ENCODE data around the gene PITX2.

PITX2 gene

DNA sequence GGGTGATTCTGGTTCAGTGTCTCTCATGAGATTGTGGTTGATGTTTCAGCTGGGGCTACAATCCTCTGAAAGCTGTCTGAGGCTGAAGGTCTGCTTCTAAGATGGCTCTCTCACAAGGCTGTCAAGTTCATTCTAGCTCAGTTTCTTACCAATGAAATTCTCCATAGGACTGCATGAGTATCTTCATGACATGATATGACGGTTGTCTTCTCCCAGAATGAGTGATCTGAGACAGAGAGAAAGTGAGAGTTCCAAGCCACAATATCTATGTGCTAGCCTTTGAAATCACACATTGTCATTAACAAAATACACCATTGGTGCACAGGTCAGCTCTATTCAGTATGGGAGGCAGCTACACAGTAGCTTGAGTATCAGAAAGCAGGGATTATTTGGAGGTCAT lies 27.3 kb downstream of the PITX2 start:
- Histone ChIP-seq H3K79me2 (ENCODE audit: insufficient read depth, low read length) (no peaks in the 10 kb centered on the region), H3K4me1 (ENCODE audit: insufficient read depth, low read length, severe bottlenecking) (no peaks in the 10 kb centered on the region), H3K4me2 (ENCODE audit: low read length) (no peak overlapping the region)

DNA sequence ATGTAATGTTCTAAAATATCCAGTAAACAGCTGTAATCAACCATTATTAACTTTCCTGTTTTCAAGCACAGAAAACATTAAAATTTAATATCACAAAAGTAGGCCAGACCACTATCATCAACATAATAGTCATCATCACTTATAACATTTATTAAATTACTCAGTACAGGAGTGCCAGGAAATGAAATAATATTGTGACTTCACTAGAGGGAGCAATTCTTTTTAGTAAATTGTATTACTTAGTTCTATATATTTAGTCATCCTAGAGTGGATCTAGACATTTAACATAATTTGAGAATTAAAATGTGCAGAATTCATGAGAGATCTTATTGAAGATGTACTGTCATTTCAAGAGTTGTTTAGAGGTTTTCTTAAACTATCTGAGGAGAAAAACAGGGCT lies 33.6 kb downstream of the PITX2 start:
- TF ChIP-seq, protein P1, sequence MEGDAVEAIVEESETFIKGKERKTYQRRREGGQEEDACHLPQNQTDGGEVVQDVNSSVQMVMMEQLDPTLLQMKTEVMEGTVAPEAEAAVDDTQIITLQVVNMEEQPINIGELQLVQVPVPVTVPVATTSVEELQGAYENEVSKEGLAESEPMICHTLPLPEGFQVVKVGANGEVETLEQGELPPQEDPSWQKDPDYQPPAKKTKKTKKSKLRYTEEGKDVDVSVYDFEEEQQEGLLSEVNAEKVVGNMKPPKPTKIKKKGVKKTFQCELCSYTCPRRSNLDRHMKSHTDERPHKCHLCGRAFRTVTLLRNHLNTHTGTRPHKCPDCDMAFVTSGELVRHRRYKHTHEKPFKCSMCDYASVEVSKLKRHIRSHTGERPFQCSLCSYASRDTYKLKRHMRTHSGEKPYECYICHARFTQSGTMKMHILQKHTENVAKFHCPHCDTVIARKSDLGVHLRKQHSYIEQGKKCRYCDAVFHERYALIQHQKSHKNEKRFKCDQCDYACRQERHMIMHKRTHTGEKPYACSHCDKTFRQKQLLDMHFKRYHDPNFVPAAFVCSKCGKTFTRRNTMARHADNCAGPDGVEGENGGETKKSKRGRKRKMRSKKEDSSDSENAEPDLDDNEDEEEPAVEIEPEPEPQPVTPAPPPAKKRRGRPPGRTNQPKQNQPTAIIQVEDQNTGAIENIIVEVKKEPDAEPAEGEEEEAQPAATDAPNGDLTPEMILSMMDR (IDR thresholded peaks at IDR 0.05; ENCODE audit: low read length): peak; percentile 36
- TF ChIP-seq EZH2 (IDR thresholded peaks at IDR 0.05; ENCODE audit: borderline replicate concordance, low read length): no peak
- no peak overlapping the region for H3K4me3 ChIP-seq (ENCODE audit: low read depth, low read length, poor library complexity, severe bottlenecking)
- no peaks in the 10 kb centered on the region for H3F3A ChIP-seq (ENCODE audit: insufficient read depth, low read length)
- H4K20me1 ChIP-seq (ENCODE audit: insufficient read depth, low read length): no peaks in the 10 kb centered on the region
- no peak overlapping the region for H3K4me2 ChIP-seq (ENCODE audit: low read length)
- no peaks in the 10 kb centered on the region for H3K9me3 ChIP-seq (ENCODE audit: low read length)
- H3K9me2 ChIP-seq (ENCODE audit: low read depth, low read length): no peaks in the 10 kb centered on the region
- no peaks in the 10 kb centered on the region for H3K4me1 ChIP-seq (ENCODE audit: insufficient read depth, low read length, severe bottlenecking)
- H3K36me3 ChIP-seq (ENCODE audit: insufficient read depth, low read length): no peaks in the 10 kb centered on the region
- H2AFZ ChIP-seq (ENCODE audit: low read length): no peak overlapping the region
- no peak overlapping the region for H3K9ac ChIP-seq (ENCODE audit: low read length)
- H3K27me3 ChIP-seq (ENCODE audit: insufficient read depth, low read length): no peaks in the 10 kb centered on the region
- no peaks in the 10 kb centered on the region for H3K79me2 ChIP-seq (ENCODE audit: insufficient read depth, low read length)
- no peak overlapping the region for H3K27ac ChIP-seq (ENCODE audit: low read depth, low read length, poor library complexity, severe bottlenecking)

More for the DNA sequence above, 27.3 kb downstream of the PITX2 start:
- H3K9ac ChIP-seq (ENCODE audit: low read length): no peak overlapping the region
- no peaks in the 10 kb centered on the region for H3K36me3 ChIP-seq (ENCODE audit: insufficient read depth, low read length)
- H3K9me2 ChIP-seq (ENCODE audit: low read depth, low read length): no peaks in the 10 kb centered on the region
- no peaks in the 10 kb centered on the region for H4K20me1 ChIP-seq (ENCODE audit: insufficient read depth, low read length)
- no peak overlapping the region for H3K27ac ChIP-seq (ENCODE audit: low read depth, low read length, poor library complexity, severe bottlenecking)
- no peak overlapping the region for H2AFZ ChIP-seq (ENCODE audit: low read length)
- TF ChIP-seq EZH2 (IDR thresholded peaks at IDR 0.05; ENCODE audit: borderline replicate concordance, low read length): no peak
- TF ChIP-seq, protein P1 (IDR thresholded peaks at IDR 0.05; ENCODE audit: low read length): no peak
- no peaks in the 10 kb centered on the region; the same call in 1 of the 2 replicates for H3K27me3 ChIP-seq (ENCODE audit: insufficient read depth, low read length)
- H3F3A ChIP-seq (ENCODE audit: insufficient read depth, low read length): no peaks in the 10 kb centered on the region
- no peak overlapping the region for H3K4me3 ChIP-seq (ENCODE audit: low read depth, low read length, poor library complexity, severe bottlenecking)
- H3K9me3 ChIP-seq (ENCODE audit: low read length): peaks cover 4% of the 10 kb centered on the region; the same call in 1 of the 2 replicates

DNA sequence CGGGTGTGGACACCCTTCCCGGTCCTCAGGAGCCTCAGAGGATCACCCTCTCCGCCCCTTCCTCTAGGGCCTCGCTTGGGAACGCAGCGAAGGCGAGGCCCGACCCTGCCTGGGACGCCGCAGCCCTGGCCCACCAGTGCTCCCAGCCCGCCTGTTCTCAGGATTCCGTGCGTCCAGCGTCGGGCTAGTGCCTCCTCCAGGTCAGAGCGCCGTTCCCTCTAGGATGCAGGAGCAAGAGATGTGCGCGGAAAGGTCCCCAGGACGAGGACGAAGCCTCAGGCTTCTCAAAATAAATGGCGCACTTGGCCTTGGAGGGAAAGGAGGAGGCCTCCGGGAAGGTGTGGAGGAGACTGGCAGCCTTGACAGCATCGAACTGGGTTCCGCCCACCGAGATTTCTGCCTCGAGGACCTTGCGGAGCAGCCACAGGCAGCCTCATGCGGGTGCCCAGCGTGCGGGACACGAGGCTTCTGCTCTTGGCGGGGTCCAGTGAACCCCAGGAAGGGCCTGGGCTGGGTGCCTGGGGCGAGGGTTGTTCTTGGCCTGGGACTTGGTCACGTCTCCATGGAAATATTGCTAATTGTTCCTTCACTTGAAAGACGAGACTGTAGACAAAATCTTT lies 35.1 kb downstream of the PITX2 start:
- TF ChIP-seq, protein P1 (IDR thresholded peaks at IDR 0.05; ENCODE audit: low read length): no peak
- TF ChIP-seq EZH2 (IDR thresholded peaks at IDR 0.05; ENCODE audit: borderline replicate concordance, low read length): no peak
- no peak overlapping the region for H3K4me2 ChIP-seq (ENCODE audit: low read length)
- H3K9me2 ChIP-seq (ENCODE audit: low read depth, low read length): no peaks in the 10 kb centered on the region
- no peaks in the 10 kb centered on the region for H3F3A ChIP-seq (ENCODE audit: insufficient read depth, low read length)
- no peak overlapping the region for H3K4me3 ChIP-seq (ENCODE audit: low read depth, low read length, poor library complexity, severe bottlenecking)
- no peaks in the 10 kb centered on the region for H3K4me1 ChIP-seq (ENCODE audit: insufficient read depth, low read length, severe bottlenecking)
- H3K36me3 ChIP-seq (ENCODE audit: insufficient read depth, low read length): no peaks in the 10 kb centered on the region
- H3K79me2 ChIP-seq (ENCODE audit: insufficient read depth, low read length): no peaks in the 10 kb centered on the region
- H3K27me3 ChIP-seq (ENCODE audit: insufficient read depth, low read length): no peaks in the 10 kb centered on the region
- no peaks in the 10 kb centered on the region for H4K20me1 ChIP-seq (ENCODE audit: insufficient read depth, low read length)
- no peak overlapping the region for H3K9ac ChIP-seq (ENCODE audit: low read length)
- no peaks in the 10 kb centered on the region for H3K9me3 ChIP-seq (ENCODE audit: low read length)
- no peak overlapping the region for H3K27ac ChIP-seq (ENCODE audit: low read depth, low read length, poor library complexity, severe bottlenecking)
- no peak overlapping the region for H2AFZ ChIP-seq (ENCODE audit: low read length)

Measured in OCI-LY1 (cell line).